ENCODE data around the gene ADGRV1. TPM values are rescaled to one million over a fixed set of nuclear protein-coding genes. Genes with fewer than 3 reads are reported as not detected.
"Not testable (repeated sequence)": the region's sequence is repeated elsewhere in the genome, so short reads cannot be mapped to it uniquely, and the experiment has no call there.

Gene ADGRV1
- total RNA-seq, 4 donors from 2014 or later, result 6.0 to 37.0 (median 10.6) TPM

- no peak for DNase-seq
- 50 to 59% methylated on average over 3 of the region's 3 CpGs for WGBS, 2 donors (ENCODE audit: low coverage in 1 of 2)
- Histone ChIP-seq H3K4me3 (no peak overlapping the region), H3K27ac (no peak overlapping the region), H3K36me3 (no peaks in the 10 kb centered on the region), H3K9me3 (no peaks in the 10 kb centered on the region), H3K4me1 (peaks cover 0 to 7% (median 2%) of the 10 kb centered on the region in 4 donors), H3K27me3 (no peaks in the 10 kb centered on the region)
- TF ChIP-seq POLR2AphosphoS5 (IDR thresholded peaks at IDR 0.05) (no peak), POLR2A (IDR thresholded peaks at IDR 0.05) (no peak), CTCF (IDR thresholded peaks at IDR 0.05) (no peak), EP300 (IDR thresholded peaks at IDR 0.05; ENCODE audit: low read depth) (no peak)
- in situ Hi-C loops (cut with MboI; ENCODE audit: low pct_ligation_motif_present in 1 of 4, low pct_unique_long_range_greater_than_20kb in 1 of 4, low sequenced_read_pairs in 3 of 4), result no loop called here
- intact Hi-C loops (cut with DNase I; ENCODE audit: low total_unique reads), result no loop called here
Measured at GRCh38 chr5:90916947-90917800, 358.6 kb downstream of the ADGRV1 start.

- 86 to 87% methylated on average over 6 of the region's 6 CpGs for WGBS, 2 donors (ENCODE audit: low coverage in 1 of 2)
- no peak for DNase-seq
- Histone ChIP-seq H3K9me3 (no peaks in the 10 kb centered on the region), H3K27ac (no peak overlapping the region), H3K27me3 (no peaks in the 10 kb centered on the region), H3K4me1 (peaks cover 0 to 7% (median 2%) of the 10 kb centered on the region in 4 donors), H3K4me3 (no peak overlapping the region), H3K36me3 (no peaks in the 10 kb centered on the region)
- intact Hi-C loops (cut with DNase I; ENCODE audit: low total_unique reads) (no loop called here), in situ Hi-C loops (cut with MboI; ENCODE audit: low pct_ligation_motif_present in 1 of 4, low pct_unique_long_range_greater_than_20kb in 1 of 4, low sequenced_read_pairs in 3 of 4) (no loop called here)
- no peak for TF ChIP-seq EP300 (IDR thresholded peaks at IDR 0.05; ENCODE audit: low read depth)
- TF ChIP-seq CTCF (IDR thresholded peaks at IDR 0.05), result no peak
Measured at GRCh38 chr5:90917928-90918668, 359.5 kb downstream of the ADGRV1 start.

DNA sequence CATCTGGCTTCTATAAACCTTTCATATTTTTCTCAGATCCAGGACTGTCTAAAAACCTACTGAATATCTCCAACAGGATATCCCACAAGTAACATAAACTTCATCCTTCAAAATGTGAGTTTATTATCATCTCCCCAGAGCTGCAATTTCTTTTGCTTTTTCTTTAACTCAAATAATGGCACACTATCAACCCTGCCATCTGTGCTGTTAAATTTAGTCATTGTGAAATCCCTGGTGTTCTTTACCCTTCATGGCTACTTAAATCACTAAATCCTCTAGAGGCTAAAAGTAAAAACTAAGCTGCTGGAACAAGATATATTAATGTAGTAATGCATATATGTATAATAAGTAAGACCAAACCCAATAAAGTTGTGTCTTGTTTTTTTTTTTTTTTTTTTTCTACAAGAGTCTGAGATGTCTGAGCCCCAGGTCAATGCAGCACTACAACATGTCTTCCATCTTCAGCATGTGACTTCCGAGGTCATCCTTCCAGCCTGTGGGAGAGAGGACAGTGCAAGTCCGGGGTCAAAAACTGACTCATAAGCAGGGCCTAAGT is 362.9 kb downstream of the ADGRV1 start:
- WGBS, 2 donors (ENCODE audit: low coverage in 1 of 2), result 90 to 100% methylated on average over 1 to 2 of the region's 2 CpGs
- Histone ChIP-seq H3K4me3 (no peak overlapping the region), H3K9me3 (no peaks in the 10 kb centered on the region), H3K4me1 (peaks cover 0 to 7% (median 2%) of the 10 kb centered on the region in 4 donors), H3K27ac (no peak overlapping the region), H3K27me3 (no peaks in the 10 kb centered on the region), H3K36me3 (no peaks in the 10 kb centered on the region)
- no peak for DNase-seq
- intact Hi-C loops (cut with DNase I; ENCODE audit: low total_unique reads), result no loop called here
- in situ Hi-C loops (cut with MboI; ENCODE audit: low pct_ligation_motif_present in 1 of 4, low pct_unique_long_range_greater_than_20kb in 1 of 4, low sequenced_read_pairs in 3 of 4), result no loop called here
- TF ChIP-seq POLR2A (IDR thresholded peaks at IDR 0.05), result no peak
- no peak for TF ChIP-seq POLR2AphosphoS5 (IDR thresholded peaks at IDR 0.05)
- TF ChIP-seq CTCF (IDR thresholded peaks at IDR 0.05), result no peak
- TF ChIP-seq EP300 (IDR thresholded peaks at IDR 0.05; ENCODE audit: low read depth), result no peak

DNA sequence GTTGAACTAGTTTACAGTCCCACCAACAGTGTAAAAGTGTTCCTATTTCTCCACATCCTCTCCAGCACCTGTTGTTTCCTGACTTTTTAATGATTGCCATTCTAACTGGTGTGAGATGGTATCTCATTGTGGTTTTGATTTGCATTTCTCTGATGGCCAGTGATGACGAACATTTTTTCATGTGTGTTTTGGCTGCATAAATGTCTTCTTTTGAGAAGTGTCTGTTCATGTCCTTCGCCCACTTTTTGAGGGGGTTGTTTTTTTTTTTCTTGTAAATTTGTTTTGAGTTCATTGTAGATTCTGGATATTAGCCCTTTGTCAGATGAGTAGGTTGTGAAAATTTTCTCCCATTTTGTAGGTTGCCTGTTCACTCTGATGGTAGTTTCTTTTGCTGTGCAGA is 365.6 kb downstream of the ADGRV1 start:
- in situ Hi-C loops (cut with MboI; ENCODE audit: low pct_ligation_motif_present in 1 of 4, low pct_unique_long_range_greater_than_20kb in 1 of 4, low sequenced_read_pairs in 3 of 4), result not testable (repeated sequence)

DNA sequence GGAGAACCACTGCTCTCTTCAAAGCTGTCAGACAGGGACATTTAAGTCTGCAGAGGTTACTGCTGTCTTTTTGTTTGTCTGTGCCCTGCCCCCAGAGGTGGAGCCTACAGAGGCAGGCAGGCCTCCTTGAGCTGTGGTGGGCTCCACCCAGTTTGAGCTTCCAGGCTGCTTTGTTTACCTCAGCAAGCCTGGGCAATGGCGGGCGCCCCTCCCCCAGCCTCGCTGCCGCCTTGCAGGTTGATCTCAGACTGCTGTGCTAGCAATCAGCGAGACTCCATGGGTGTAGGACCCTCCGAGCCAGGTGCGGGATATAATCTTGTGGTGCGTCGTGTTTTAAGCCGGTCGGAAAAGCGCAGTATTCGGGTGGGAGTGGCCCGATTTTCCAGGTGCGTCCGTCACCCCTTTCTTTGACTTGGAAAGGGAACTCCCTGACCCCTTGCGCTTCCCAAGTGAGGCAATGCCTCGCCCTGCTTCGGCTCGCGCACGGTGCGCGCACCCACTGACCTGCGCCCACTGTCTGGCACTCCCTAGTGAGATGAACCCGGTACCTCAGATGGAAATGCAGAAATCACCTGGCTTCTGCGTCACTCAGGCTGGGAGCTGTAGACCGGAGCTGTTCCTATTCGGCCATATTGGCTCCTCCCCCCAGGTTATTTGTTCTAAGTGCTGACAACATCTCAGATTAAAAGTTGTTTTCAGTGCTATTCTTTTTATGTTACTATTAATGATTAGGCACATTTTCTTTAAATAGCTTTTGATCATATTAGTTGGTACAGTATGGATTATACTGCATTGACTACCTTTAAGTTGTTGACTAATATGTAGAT is 370.6 kb downstream of the ADGRV1 start:
- H3K27me3 ChIP-seq; H3K4me1 ChIP-seq; H3K4me3 ChIP-seq; H3K9me3 ChIP-seq; DNase-seq; intact Hi-C loops (cut with DNase I; ENCODE audit: low total_unique reads); H3K36me3 ChIP-seq; H3K27ac ChIP-seq: not testable (repeated sequence)
- 97% methylated on average over 23 of the region's 29 CpGs; no CpG with 5 or more reads in 1 of the 2 donors for WGBS, 2 donors (ENCODE audit: low coverage in 1 of 2)
- in situ Hi-C loops (cut with MboI; ENCODE audit: low pct_ligation_motif_present in 1 of 4, low pct_unique_long_range_greater_than_20kb in 1 of 4, low sequenced_read_pairs in 3 of 4), result loop anchor here in 3 of 4 donors (25.0 kb wide), 3 partner anchors 158 to 283 kb away; no protein-coding TSS in a partner anchor

More for the DNA sequence above, 365.6 kb downstream of the ADGRV1 start:
- WGBS, 2 donors (ENCODE audit: low coverage in 1 of 2), result 85 to 100% methylated on average over 2 of the region's 2 CpGs
- H3K27me3 ChIP-seq; H3K36me3 ChIP-seq; H3K27ac ChIP-seq; DNase-seq; H3K9me3 ChIP-seq; H3K4me1 ChIP-seq; intact Hi-C loops (cut with DNase I; ENCODE audit: low total_unique reads); H3K4me3 ChIP-seq: not testable (repeated sequence)
